SU-DHL-6 (cell line): ENCODE measurements around the gene SCYL2.

ENCODE experiments used
- H2AFZ ChIP-seq: fragments of 200-600 bp; sonication (generic); 2 replicates; pipeline ENCODE4 v1.6.1; 2014; ENCODE audit warnings: low read depth, mild to moderate bottlenecking, moderate library complexity, mixed read lengths, antibody characterized with exemption, low read length; ENCODE audit not compliant: severe bottlenecking
- H3F3A ChIP-seq: fragments of 200-600 bp; shearing (Covaris generic); 2 replicates; pipeline ENCODE4 v1.6.0; 2016; ENCODE audit warnings: antibody characterized with exemption, mild to moderate bottlenecking; ENCODE audit not compliant: insufficient read depth
- H3K27ac ChIP-seq: fragments of 200-600 bp; sonication (generic); 2 replicates; pipeline ENCODE4 v1.5.1; 2016; ENCODE audit warnings: low read depth, mild to moderate bottlenecking, low read length, moderate library complexity, mixed read lengths
- H3K27me3 ChIP-seq: fragments of 200-600 bp; sonication (generic), shearing (Covaris generic); 2 replicates; pipeline ENCODE4 v1.6.0; 2014; ENCODE audit warnings: mild to moderate bottlenecking, low read length
- H3K36me3 ChIP-seq: fragments of 200-600 bp; sonication (generic); 2 replicates; pipeline ENCODE4 v1.6.1; 2014; ENCODE audit warnings: mild to moderate bottlenecking, low read length, mixed read lengths
- H3K4me2 ChIP-seq: fragments of 300-600, 200-600 bp; shearing (Covaris generic), sonication (generic); 2 replicates; pipeline ENCODE4 v1.6.0; 2014; ENCODE audit warnings: low read length, low read depth, mild to moderate bottlenecking; ENCODE audit not compliant: poor library complexity, severe bottlenecking
- H3K4me3 ChIP-seq: fragments of 200-600 bp; sonication (generic); 2 replicates; pipeline ENCODE4 v1.5.1; 2014; ENCODE audit warnings: antibody characterized with exemption, low read length, mild to moderate bottlenecking, mixed read lengths; ENCODE audit not compliant: insufficient read depth, poor library complexity, severe bottlenecking
- H3K79me2 ChIP-seq: fragments of 200-600 bp; sonication (generic); 2 replicates; pipeline ENCODE4 v1.6.1; 2014; ENCODE audit warnings: mild to moderate bottlenecking, low read length, moderate library complexity; ENCODE audit not compliant: insufficient read depth
- H3K9ac ChIP-seq: fragments of 200-600 bp; sonication (generic); 2 replicates; pipeline ENCODE4 v1.7.0; 2014; ENCODE audit warnings: mild to moderate bottlenecking, low read length
- H3K9me2 ChIP-seq: fragments of 200-600 bp; sonication (generic); replicated peaks from 2 replicates; pipeline ENCODE4 v1.6.1; 2014; ENCODE audit warnings: low read length; ENCODE audit not compliant: insufficient read depth
- H3K9me3 ChIP-seq: fragments of 200-600 bp; sonication (generic); 2 replicates; pipeline ENCODE4 v1.6.1; 2014; ENCODE audit warnings: low read length, mixed read lengths; ENCODE audit not compliant: insufficient read depth
- H4K20me1 ChIP-seq: fragments of 200-600 bp; sonication (generic); 2 replicates; pipeline ENCODE4 v1.6.1; 2014; ENCODE audit warnings: low read depth, mild to moderate bottlenecking, antibody characterized with exemption, low read length, moderate library complexity, mixed read lengths
- EZH2phosphoT487 ChIP-seq: fragments of 200-600 bp; sonication (generic), shearing (Covaris generic); conservative IDR thresholded peaks from 2 replicates; pipeline ENCODE4 v1.6.1; 2018; ENCODE audit warnings: mild to moderate bottlenecking, antibody characterized with exemption, low read length, moderate library complexity, mixed read lengths
- TF ChIP-seq, protein P1 (sequence below): fragments of 200-600 bp; sonication (generic); IDR thresholded peaks from one replicate; pipeline ENCODE4 v1.5.1; 2017; ENCODE audit warnings: antibody characterized with exemption, mild to moderate bottlenecking, low read length, moderate library complexity; ENCODE audit not compliant: insufficient read depth, poor library complexity, severe bottlenecking

SCYL2 gene

DNA sequence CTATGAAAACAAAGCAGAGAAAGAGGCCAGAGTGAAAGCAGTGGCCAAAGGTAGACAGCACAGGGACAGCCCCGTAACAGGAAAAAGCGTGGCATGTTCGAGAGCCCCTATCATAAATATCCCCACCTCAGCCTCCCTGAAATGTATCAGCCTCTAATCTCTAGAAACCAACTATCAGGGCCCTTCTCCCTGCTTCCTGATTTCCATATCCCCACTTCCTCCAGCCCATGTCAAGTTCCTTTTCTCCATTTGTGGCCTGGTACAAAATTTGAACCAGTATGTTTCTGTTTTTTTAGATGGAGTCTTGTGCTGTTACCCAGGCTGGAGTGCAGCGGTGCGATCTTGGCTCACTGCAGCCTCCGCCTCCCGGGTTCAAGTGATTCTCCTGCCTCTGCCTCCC lies 17.0 kb upstream of the SCYL2 start:
- Histone ChIP-seq H2AFZ (no peak overlapping the region), H3K9me3 (no peaks in the 10 kb centered on the region), H3K9ac (no peak overlapping the region), H3K27me3 (no peaks in the 10 kb centered on the region), H3K4me2 (no peak overlapping the region), H3K79me2 (no peaks in the 10 kb centered on the region), H4K20me1 (no peaks in the 10 kb centered on the region), H3K9me2 (no peaks in the 10 kb centered on the region), H3K36me3 (no peaks in the 10 kb centered on the region), H3K4me3 (no peak overlapping the region), H3F3A (no peaks in the 10 kb centered on the region), H3K27ac (no peak overlapping the region)
- no peak for TF ChIP-seq EZH2phosphoT487
- TF ChIP-seq, protein P1, sequence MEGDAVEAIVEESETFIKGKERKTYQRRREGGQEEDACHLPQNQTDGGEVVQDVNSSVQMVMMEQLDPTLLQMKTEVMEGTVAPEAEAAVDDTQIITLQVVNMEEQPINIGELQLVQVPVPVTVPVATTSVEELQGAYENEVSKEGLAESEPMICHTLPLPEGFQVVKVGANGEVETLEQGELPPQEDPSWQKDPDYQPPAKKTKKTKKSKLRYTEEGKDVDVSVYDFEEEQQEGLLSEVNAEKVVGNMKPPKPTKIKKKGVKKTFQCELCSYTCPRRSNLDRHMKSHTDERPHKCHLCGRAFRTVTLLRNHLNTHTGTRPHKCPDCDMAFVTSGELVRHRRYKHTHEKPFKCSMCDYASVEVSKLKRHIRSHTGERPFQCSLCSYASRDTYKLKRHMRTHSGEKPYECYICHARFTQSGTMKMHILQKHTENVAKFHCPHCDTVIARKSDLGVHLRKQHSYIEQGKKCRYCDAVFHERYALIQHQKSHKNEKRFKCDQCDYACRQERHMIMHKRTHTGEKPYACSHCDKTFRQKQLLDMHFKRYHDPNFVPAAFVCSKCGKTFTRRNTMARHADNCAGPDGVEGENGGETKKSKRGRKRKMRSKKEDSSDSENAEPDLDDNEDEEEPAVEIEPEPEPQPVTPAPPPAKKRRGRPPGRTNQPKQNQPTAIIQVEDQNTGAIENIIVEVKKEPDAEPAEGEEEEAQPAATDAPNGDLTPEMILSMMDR, result no peak

DNA sequence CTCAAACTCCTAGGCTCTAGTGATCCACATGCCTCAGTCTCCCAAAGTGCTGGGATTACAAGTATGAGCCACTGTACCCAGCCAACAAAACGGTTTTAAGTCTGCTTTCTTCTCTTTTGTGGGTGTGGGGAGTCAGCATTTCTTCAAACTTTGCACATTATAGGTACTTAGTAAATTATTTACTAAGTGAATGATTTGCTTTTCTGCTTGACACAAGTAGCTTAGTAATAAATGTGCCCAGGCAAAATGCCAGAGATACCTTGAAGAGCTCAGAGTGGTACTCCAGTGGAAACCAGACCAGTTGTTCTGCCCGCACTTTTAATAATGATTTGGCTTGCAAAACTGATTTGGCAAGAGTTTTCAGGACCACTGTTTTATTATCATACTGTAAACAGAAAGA lies 15.1 kb upstream of the SCYL2 start:
- Histone ChIP-seq H3K4me2 (no peak overlapping the region), H3K27ac (no peak overlapping the region), H2AFZ (no peak overlapping the region), H4K20me1 (no peaks in the 10 kb centered on the region), H3K36me3 (no peaks in the 10 kb centered on the region), H3F3A (no peaks in the 10 kb centered on the region), H3K9ac (no peak overlapping the region), H3K4me3 (no peak overlapping the region), H3K9me3 (no peaks in the 10 kb centered on the region), H3K9me2 (no peaks in the 10 kb centered on the region), H3K79me2 (no peaks in the 10 kb centered on the region), H3K27me3 (no peaks in the 10 kb centered on the region)
- TF ChIP-seq, protein P1, result no peak
- no peak for TF ChIP-seq EZH2phosphoT487

GRCh38 chr12:100253437-100253836 lies 13.5 kb upstream of the SCYL2 start:
- Histone ChIP-seq H3K9ac (no peak overlapping the region), H4K20me1 (no peaks in the 10 kb centered on the region), H3K9me2 (no peaks in the 10 kb centered on the region), H3K9me3 (no peaks in the 10 kb centered on the region), H3K79me2 (no peaks in the 10 kb centered on the region), H3K27ac (no peak overlapping the region), H3K4me3 (no peak overlapping the region), H3K4me2 (no peak overlapping the region), H3F3A (no peaks in the 10 kb centered on the region), H3K36me3 (no peaks in the 10 kb centered on the region), H3K27me3 (no peaks in the 10 kb centered on the region), H2AFZ (no peak overlapping the region)
- TF ChIP-seq EZH2phosphoT487, result no peak
- TF ChIP-seq, protein P1, result no peak

DNA sequence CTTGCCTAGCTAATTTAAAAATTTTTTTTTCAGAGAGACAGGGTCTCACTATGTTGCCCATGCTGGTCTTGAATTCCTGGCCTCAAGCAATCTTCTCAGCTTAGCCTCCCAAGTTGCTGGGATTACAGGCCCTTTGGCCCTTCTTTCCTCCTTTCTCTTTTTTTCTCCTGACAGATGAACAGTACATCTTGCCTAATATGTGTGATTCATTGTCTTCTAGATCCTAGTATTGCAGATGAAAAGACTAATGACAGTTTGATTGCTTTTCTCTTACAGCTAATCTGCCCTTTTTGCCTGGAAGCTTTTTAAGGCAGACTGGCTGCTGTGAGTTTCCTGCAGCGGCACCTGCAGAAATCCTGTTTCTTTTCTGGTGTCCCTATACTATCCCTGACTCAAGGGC lies 12.1 kb upstream of the SCYL2 start:
- Histone ChIP-seq H3K79me2 (no peaks in the 10 kb centered on the region), H3K36me3 (no peaks in the 10 kb centered on the region), H3K4me3 (no peak overlapping the region), H3K27ac (no peak overlapping the region), H3F3A (no peaks in the 10 kb centered on the region), H3K9me2 (no peaks in the 10 kb centered on the region), H2AFZ (no peak overlapping the region), H4K20me1 (no peaks in the 10 kb centered on the region), H3K4me2 (no peak overlapping the region), H3K9ac (no peak overlapping the region), H3K27me3 (no peaks in the 10 kb centered on the region), H3K9me3 (no peaks in the 10 kb centered on the region)
- TF ChIP-seq EZH2phosphoT487, result no peak
